MM.1S (cell line): Measurements from ENCODE around the gene CMIP.

Source experiments
- DNase-seq: peaks from one replicate; pipeline ENCODE4 v3.0.0-alpha.2; 2015
- H2AFZ ChIP-seq: fragments of 300-600 bp; sonication (generic); 2 replicates; pipeline ENCODE4 v1.6.0; 2016; ENCODE audit warnings: antibody characterized with exemption, low read length
- H3F3A ChIP-seq: fragments of 300-600 bp; sonication (generic); 2 replicates; pipeline ENCODE4 v1.6.1; 2016; ENCODE audit warnings: mild to moderate bottlenecking, antibody characterized with exemption, low read length, moderate library complexity, mixed read lengths; ENCODE audit not compliant: insufficient read depth
- H3K27ac ChIP-seq: fragments of 300-600 bp; sonication (generic); 2 replicates; pipeline ENCODE4 v1.5.1; 2016; ENCODE audit warnings: mild to moderate bottlenecking, low read length
- H3K27me3 ChIP-seq: fragments of 300-600 bp; sonication (generic); replicated peaks from 2 replicates; pipeline ENCODE4 v1.6.0; 2016; ENCODE audit warnings: low read length; ENCODE audit not compliant: insufficient read depth
- H3K36me3 ChIP-seq: fragments of 300-600 bp; sonication (generic); replicated peaks from 2 replicates; pipeline ENCODE4 v1.6.1; 2016; ENCODE audit warnings: mild to moderate bottlenecking, low read length, mixed read lengths; ENCODE audit not compliant: insufficient read depth
- H3K4me1 ChIP-seq: fragments of 300-600 bp; sonication (generic); 2 replicates; pipeline ENCODE4 v1.6.1; 2016; ENCODE audit warnings: low read length, mixed read lengths
- H3K4me2 ChIP-seq: fragments of 300-600 bp; sonication (generic); 2 replicates; pipeline ENCODE4 v1.6.0; 2016; ENCODE audit warnings: low read depth, low read length
- H3K4me3 ChIP-seq: fragments of 300-600 bp; sonication (generic); 2 replicates; pipeline ENCODE4 v1.5.1; 2016; ENCODE audit warnings: low read length, mixed read lengths
- H3K79me2 ChIP-seq: fragments of 300-600 bp; sonication (generic); 2 replicates; pipeline ENCODE4 v1.6.1; 2016; ENCODE audit warnings: mixed run types, low read length, mixed read lengths
- H3K9ac ChIP-seq: fragments of 300-600 bp; sonication (generic); 2 replicates; pipeline ENCODE4 v1.6.1; 2016; ENCODE audit warnings: low read length, mixed read lengths
- H3K9me2 ChIP-seq: fragments of 300-600 bp; sonication (generic); replicated peaks from 2 replicates; pipeline ENCODE4 v1.6.1; 2016; ENCODE audit warnings: mild to moderate bottlenecking, low read length, mixed read lengths; ENCODE audit not compliant: insufficient read depth
- H3K9me3 ChIP-seq: fragments of 300-600 bp; sonication (generic); replicated peaks from 2 replicates; pipeline ENCODE4 v1.6.1; 2016; ENCODE audit warnings: mild to moderate bottlenecking, low read length, mixed read lengths; ENCODE audit not compliant: insufficient read depth
- H4K20me1 ChIP-seq: fragments of 300-600 bp; sonication (generic); 2 replicates; pipeline ENCODE4 v1.6.1; 2016; ENCODE audit warnings: mild to moderate bottlenecking, low read length, moderate library complexity, mixed read lengths; ENCODE audit not compliant: insufficient read depth
- EZH2 ChIP-seq: fragments of 300-600 bp; sonication (generic); optimal IDR thresholded peaks from 2 replicates; pipeline ENCODE3; 2017; ENCODE audit warnings: low read depth, mild to moderate bottlenecking, antibody characterized with exemption, low read length, mixed read lengths
- EZH2phosphoT487 ChIP-seq: fragments of 300-600 bp; sonication (generic); IDR thresholded peaks from 2 replicates; pipeline ENCODE4 v1.6.1; 2018; ENCODE audit warnings: antibody characterized with exemption, low read length
- TF ChIP-seq, protein P1 (sequence below): fragments of 300-600 bp; sonication (generic); IDR thresholded peaks from 2 replicates; pipeline ENCODE4 v1.5.1; 2016; ENCODE audit warnings: antibody characterized with exemption, low read length, mixed read lengths

Gene CMIP

DNA sequence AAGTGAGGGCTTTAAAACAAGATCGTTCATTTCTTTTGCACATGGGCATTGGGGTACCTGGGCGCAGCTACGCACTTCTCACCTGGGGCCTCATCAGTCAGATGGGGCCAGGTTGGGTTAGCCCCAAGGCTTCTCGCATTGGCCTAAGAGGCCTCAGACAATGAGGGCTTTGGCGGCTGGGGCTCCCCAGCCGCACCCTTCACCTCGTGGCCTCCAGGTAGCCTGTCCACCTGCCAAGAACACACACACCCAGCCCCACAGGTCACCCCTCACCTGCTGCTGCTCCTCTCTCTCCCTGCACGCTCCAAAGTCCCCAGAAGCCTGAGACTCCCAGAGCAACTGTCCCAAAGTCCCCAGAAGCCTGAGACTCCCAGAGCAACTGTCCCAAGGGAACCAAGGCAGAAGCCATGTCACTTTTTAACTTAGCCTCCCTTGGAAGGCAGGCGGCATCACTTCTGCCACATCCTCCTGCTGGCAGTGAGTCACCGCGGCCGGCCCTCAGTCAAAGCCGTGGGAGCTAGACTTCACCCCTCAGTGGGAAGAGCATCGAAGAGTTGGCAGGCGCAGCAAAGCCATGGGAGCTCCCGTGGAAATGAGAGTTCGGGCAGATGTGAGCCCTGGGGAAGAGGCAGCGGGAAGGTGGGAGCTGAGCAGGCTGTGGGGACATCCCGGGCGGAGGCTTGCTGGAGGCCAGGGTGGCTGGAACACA lies 255.6 kb downstream of the CMIP start:
- TF ChIP-seq EZH2: no peak
- no peak for TF ChIP-seq EZH2phosphoT487
- TF ChIP-seq, protein P1, sequence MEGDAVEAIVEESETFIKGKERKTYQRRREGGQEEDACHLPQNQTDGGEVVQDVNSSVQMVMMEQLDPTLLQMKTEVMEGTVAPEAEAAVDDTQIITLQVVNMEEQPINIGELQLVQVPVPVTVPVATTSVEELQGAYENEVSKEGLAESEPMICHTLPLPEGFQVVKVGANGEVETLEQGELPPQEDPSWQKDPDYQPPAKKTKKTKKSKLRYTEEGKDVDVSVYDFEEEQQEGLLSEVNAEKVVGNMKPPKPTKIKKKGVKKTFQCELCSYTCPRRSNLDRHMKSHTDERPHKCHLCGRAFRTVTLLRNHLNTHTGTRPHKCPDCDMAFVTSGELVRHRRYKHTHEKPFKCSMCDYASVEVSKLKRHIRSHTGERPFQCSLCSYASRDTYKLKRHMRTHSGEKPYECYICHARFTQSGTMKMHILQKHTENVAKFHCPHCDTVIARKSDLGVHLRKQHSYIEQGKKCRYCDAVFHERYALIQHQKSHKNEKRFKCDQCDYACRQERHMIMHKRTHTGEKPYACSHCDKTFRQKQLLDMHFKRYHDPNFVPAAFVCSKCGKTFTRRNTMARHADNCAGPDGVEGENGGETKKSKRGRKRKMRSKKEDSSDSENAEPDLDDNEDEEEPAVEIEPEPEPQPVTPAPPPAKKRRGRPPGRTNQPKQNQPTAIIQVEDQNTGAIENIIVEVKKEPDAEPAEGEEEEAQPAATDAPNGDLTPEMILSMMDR: no peak
- DNase-seq: no peak
- no peaks in the 10 kb centered on the region for H3K4me1 ChIP-seq
- no peak overlapping the region for H3K4me2 ChIP-seq
- no peaks in the 10 kb centered on the region for H3K9me3 ChIP-seq
- H3F3A ChIP-seq: no peaks in the 10 kb centered on the region
- no peak overlapping the region for H3K4me3 ChIP-seq
- no peaks in the 10 kb centered on the region for H4K20me1 ChIP-seq
- H3K27ac ChIP-seq: no peak overlapping the region
- H3K36me3 ChIP-seq: no peaks in the 10 kb centered on the region
- H3K27me3 ChIP-seq: no peaks in the 10 kb centered on the region
- H3K79me2 ChIP-seq: no peaks in the 10 kb centered on the region
- no peaks in the 10 kb centered on the region for H3K9me2 ChIP-seq
- H3K9ac ChIP-seq: no peak overlapping the region
- no peak overlapping the region for H2AFZ ChIP-seq

GRCh38 chr16:81700780-81701165 lies 256.2 kb downstream of the CMIP start:
- Histone ChIP-seq H3K9me2 (no peaks in the 10 kb centered on the region), H3K9ac (no peak overlapping the region), H4K20me1 (no peaks in the 10 kb centered on the region), H3K4me1 (no peaks in the 10 kb centered on the region), H3K79me2 (no peaks in the 10 kb centered on the region), H3K27me3 (no peaks in the 10 kb centered on the region), H3K27ac (no peak overlapping the region), H3K36me3 (no peaks in the 10 kb centered on the region), H2AFZ (no peak overlapping the region), H3K4me3 (no peak overlapping the region), H3K4me2 (no peak overlapping the region), H3F3A (no peaks in the 10 kb centered on the region), H3K9me3 (no peaks in the 10 kb centered on the region)
- no peak for DNase-seq
- TF ChIP-seq EZH2phosphoT487 (no peak), EZH2 (no peak)
- TF ChIP-seq, protein P1: no peak

DNA sequence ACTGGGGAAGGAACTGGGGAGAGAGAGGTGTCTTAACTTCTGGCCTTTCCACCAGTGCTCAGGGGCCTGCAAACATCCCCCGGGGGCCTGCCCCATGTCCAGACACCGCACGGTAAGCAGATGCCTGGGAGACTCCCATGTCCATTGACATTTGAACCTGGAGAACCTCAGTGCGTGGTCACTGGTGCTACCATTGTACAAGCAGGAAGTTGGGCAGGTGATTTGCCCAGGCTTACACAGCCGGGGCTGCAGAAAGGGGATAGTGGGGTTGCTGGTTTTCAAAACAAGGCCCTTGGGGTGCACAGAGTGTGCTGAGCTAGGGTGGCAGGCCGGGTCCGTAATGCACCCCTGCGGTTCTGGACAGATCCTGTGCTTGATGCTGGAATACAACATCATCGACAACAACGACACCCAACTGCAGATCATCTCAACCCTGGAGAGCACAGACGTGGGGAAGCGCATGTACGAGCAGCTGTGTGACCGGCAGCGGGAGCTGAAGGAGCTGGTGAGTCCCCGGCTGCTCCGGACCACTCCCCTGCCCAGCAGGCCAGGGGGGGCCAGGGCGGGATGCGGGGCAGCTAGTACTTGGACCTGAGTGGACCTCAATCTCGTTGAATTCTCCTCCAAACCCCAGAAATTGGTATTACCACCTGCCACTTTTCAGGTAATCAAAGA lies 256.8 kb downstream of the CMIP start:
- Histone ChIP-seq H3K27me3 (no peaks in the 10 kb centered on the region), H2AFZ (no peak overlapping the region), H3K4me3 (no peak overlapping the region), H3K4me2 (no peak overlapping the region), H3K27ac (no peak overlapping the region), H3K36me3 (no peaks in the 10 kb centered on the region), H4K20me1 (no peaks in the 10 kb centered on the region), H3K9me2 (no peaks in the 10 kb centered on the region), H3K4me1 (no peaks in the 10 kb centered on the region), H3K9ac (no peak overlapping the region), H3K9me3 (no peaks in the 10 kb centered on the region), H3F3A (no peaks in the 10 kb centered on the region), H3K79me2 (no peaks in the 10 kb centered on the region)
- no peak for DNase-seq
- TF ChIP-seq EZH2 (no peak), EZH2phosphoT487 (no peak)
- TF ChIP-seq, protein P1: no peak
